Epithelial cell of proximal tubule (primary cell): Measurements from ENCODE around the gene EPS8L2. TPM values are rescaled to one million over a fixed set of nuclear protein-coding genes. Genes with fewer than 3 reads are reported as not detected.

Experiments
- DNase-seq: peaks from one replicate; pipeline ENCODE4 v3.0.0-alpha.2; 2011; ENCODE audit warnings: low read depth
- H3K4me3 ChIP-seq: 2 replicates; pipeline ENCODE4 v1.5.1; 2011; ENCODE audit warnings: low read depth, mild to moderate bottlenecking, low read length
- total RNA-seq: library from RNA; depleted of rRNA; stranded (reverse); fragments of >200 nt; gene quantifications from 2 replicates; pipeline ENCODE4 v1.2.3, GENCODE V29; 2015
- TF ChIP-seq, protein P1 (sequence below): conservative IDR thresholded peaks from 2 replicates; pipeline ENCODE4 v1.5.1; 2012; ENCODE audit warnings: low read depth, mild to moderate bottlenecking, low read length

EPS8L2 gene
- total RNA-seq, 1 donor from 2014 or later = 151 TPM

DNA sequence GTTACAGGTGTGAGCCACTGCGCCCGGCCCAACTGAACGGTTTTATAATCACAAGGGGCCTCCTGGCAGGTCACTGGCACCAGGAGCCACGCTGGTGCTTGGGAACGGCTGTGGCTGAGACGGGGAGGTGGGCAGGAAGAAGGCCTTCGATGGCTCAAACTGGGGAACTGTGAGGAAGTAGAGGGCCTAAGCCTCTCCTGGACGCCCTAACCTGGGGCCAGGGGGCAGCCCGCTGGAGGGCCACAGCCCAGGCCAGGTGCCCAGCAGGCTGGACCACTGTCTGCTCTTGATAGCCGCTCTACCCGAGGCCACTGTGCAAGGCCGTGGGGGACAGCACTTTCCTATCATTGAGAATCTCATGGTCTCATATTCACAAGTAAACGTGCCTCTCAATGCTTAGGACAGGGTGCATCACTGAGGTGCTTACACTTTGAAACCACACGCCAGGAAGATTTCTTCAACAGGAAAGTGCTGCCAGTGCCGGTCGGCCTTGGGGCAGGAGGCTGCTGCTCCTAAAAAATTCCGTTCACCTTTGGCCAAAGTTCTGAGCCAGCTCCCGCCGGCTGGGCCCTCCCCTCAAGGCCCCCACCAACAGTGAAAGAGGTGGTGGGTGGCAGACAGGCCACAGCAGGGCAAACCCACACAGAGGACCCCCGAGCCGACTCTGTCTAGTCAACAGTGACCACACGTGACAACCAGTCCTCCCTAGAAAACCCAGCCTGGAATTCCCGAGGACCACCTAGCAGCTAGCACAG lies 64.0 kb downstream of the EPS8L2 start:
- H3K4me3 ChIP-seq = no peak overlapping the region
- no peak for DNase-seq
- TF ChIP-seq, protein P1, sequence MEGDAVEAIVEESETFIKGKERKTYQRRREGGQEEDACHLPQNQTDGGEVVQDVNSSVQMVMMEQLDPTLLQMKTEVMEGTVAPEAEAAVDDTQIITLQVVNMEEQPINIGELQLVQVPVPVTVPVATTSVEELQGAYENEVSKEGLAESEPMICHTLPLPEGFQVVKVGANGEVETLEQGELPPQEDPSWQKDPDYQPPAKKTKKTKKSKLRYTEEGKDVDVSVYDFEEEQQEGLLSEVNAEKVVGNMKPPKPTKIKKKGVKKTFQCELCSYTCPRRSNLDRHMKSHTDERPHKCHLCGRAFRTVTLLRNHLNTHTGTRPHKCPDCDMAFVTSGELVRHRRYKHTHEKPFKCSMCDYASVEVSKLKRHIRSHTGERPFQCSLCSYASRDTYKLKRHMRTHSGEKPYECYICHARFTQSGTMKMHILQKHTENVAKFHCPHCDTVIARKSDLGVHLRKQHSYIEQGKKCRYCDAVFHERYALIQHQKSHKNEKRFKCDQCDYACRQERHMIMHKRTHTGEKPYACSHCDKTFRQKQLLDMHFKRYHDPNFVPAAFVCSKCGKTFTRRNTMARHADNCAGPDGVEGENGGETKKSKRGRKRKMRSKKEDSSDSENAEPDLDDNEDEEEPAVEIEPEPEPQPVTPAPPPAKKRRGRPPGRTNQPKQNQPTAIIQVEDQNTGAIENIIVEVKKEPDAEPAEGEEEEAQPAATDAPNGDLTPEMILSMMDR = no peak

DNA sequence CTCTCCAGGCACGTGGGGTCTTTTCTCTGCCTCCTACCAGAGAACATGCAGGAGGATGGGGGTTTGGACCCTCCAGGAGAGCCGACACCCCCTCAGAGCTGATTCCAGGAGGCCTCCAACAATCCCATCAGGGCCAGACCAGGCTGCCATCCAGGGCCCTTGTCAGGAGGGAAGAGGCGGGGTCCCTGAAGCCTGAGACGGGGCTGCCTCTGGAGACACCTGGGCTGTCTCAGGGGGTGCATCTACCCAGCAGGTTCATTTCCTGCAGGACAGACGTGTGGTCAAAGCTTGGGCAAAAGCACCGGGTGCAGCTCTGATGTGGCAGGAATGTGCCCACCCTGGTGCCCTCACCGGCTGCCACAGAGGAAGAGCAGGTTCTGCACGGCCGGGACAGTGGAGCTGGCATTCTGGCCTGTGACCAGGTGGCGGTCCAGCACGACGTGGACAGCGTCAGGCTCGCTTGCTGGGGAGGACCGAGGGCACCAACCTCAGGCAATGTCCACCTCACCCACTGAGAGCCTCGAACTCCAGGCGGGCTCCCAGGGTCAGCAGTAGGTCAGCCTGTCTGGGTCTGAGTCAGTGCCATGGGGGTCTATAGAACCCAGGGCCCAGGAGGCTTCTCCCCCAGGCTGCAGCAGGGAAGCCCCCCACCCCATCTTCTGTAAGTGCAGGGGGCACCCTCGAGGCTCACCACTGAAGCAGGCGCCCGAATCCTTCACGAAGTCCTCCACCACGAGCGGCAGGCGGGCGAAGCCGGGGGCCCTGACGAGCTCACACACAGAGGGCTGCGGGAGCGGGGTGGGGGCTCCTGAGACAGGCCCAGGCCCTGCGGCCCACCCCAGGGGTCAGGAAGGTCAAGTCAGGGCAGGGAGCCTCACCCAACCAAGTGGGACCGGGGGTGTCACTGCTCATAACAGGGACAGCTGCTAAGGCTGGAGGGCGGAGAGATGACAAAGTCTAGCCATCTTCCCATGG lies 64.9 kb downstream of the EPS8L2 start:
- no peak for DNase-seq
- H3K4me3 ChIP-seq = no peak overlapping the region
- TF ChIP-seq, protein P1 = no peak

DNA sequence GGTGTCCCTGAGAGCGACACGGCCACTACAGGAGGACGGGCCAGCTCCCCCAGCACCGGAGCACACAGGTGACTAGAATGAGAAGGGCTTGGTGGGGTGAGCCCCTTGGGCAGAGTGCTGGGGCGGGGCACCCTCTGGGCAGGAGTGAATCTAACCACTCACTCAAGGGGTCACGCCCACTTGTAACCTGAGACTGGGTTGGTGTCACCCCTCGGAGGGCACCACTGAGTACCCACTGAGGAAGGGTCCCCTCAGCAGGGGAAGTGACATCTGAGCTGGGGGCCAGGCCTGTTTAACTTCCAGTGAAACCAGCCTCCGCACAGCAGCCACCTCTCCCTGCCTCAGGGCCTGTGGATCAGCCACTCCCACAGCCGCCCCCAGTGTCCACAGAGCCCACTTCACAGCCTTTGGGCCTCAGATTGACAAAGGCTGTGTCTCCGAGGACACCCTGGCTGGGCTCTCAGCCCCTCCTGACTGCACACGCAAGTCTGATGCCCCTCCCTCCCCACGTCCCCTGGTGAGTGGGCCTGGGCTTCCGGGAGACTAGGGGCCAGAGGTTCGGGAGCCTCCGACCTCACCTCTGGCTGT lies 65.7 kb downstream of the EPS8L2 start:
- TF ChIP-seq, protein P1 = no peak
- H3K4me3 ChIP-seq = no peak overlapping the region
- DNase-seq = no peak

DNA sequence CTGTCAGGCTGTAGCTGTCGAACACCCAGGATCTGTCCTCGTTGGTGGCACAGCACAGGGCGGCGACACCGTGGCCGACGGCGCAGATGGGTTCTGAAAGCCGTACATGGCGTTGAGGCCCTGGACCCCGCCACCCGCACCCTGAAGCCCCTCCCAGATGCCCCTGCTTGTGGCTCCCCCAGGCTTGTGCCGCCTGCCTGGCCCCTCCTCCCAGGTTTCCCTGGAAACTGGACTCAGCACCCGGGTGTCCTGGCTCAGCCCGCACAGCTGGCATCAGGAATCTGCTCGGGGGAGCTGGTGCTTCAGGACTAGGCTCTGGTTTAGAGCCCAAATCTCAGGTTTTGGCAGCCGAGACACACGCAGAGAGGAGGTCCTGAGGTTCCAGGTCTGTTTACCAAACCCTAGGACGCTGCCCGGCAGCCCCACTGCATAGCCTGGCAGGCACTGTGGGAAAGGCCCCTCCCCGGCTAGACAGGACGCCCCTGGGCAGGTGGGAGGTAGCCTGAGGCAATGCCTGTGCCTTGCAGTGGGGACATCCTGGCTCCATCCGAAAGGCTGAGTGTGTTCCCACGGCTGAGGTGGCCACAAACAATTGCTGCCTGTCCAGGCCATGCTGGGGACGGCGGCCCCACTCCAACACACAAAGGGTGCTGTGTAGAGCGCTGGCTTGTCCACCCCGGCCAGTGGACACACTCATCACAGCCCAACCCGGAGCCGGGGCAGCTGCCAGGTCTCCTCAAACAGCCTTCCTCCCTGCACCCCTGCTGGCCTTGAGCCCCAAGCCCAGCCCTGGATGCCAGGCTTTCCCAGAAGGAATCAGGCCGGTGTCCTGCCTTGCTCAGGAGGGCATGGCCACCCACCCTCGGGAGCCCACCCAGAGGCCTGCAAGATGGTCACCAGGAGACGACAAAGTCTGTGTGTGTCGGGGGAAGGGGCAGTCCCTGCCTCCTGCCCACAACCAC lies 66.7 kb downstream of the EPS8L2 start:
- TF ChIP-seq, protein P1 = no peak
- no peak overlapping the region for H3K4me3 ChIP-seq
- DNase-seq = no peak

DNA sequence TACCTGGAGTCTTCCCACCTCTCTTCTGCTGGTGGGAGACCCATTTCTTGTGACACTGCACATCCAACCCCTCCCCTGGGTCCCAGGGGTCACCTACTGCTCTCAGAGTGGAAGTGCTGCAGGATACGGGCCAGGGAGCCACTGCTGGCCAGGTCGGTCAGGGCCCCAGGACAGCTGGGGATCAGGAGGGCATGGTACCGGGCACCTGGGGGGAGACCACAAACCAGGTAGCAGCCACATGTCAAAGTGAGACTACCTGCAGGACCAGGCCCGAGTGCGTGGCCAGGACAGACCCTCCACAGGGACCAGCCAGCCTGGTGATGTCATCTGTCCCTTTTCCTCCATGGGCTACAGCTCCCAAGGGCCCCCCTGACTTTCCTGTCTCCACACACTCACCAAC lies 67.4 kb downstream of the EPS8L2 start:
- no peak overlapping the region for H3K4me3 ChIP-seq
- TF ChIP-seq, protein P1 = no peak
- no peak for DNase-seq

DNA sequence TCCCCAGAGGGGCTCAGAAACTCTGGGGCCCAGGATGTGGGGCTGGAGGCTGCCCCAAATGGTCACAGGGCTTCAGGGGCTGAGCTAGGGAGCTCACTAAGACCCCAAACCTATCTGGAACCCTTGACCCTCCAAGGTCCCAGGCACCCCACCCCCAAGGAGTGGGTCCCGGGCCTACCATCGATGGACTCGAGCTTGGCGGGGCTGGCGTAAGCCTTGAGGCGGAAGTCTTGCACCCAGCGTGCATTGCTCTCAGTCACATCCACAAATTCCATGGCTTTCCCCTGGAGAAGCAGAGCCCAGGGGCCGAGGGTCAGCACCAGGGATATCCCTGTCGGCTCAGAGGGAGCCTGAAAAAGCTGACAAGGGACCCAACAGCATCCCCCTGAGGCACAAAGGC lies 67.8 kb downstream of the EPS8L2 start:
- H3K4me3 ChIP-seq = no peak overlapping the region
- DNase-seq = no peak
- TF ChIP-seq, protein P1 = no peak
